Right lung (tissue), 5 donors: ENCODE results near the gene FBN1. TPM values are rescaled to one million over a fixed set of nuclear protein-coding genes. Genes with fewer than 3 reads are reported as not detected.

Experiments
- DNase-seq, 2 donors: peaks; one replicate each; pipeline ENCODE4 v3.0.0-alpha.2; 2013
- polyA plus RNA-seq, 5 donors: library from polyadenylated mRNA; unstranded; fragments of 120-200 nt; gene quantifications; one replicate each; pipeline versions ENCODE4 v1.2.1 to v1.2.3, GENCODE V29; 2013; ENCODE audit warnings: inconsistent platforms in 1 of 5, low replicate concordance in 1 of 5; ENCODE audit not compliant: insufficient read length in 5 of 5, insufficient read depth in 1 of 5

Gene FBN1
- polyA plus RNA-seq, 5 donors = 78.7 to 99.3 (median 85.4) TPM

- DNase-seq = no peak
Observed at GRCh38 chr15:48472756-48473155, 172.8 kb downstream of the FBN1 start.

GRCh38 chr15:48471073-48471472 lies 174.4 kb downstream of the FBN1 start:
- no peak for DNase-seq

GRCh38 chr15:48470096-48470495 lies 175.4 kb downstream of the FBN1 start:
- DNase-seq = no peak

GRCh38 chr15:48469681-48470080 lies 175.8 kb downstream of the FBN1 start:
- no peak for DNase-seq

- DNase-seq = no peak
Observed at GRCh38 chr15:48469271-48469670, 176.2 kb downstream of the FBN1 start.

- no peak for DNase-seq
Observed at GRCh38 chr15:48467801-48468200, 177.7 kb downstream of the FBN1 start.

- no peak for DNase-seq
Observed at GRCh38 chr15:48466820-48467219, 178.7 kb downstream of the FBN1 start.

GRCh38 chr15:48466079-48466478 lies 179.4 kb downstream of the FBN1 start:
- no peak for DNase-seq

GRCh38 chr15:48465410-48465809 lies 180.1 kb downstream of the FBN1 start:
- DNase-seq = no peak

- DNase-seq = no peak
Observed at GRCh38 chr15:48463366-48463880, 182.1 kb downstream of the FBN1 start.

- no peak for DNase-seq
Observed at GRCh38 chr15:48462688-48463087, 182.8 kb downstream of the FBN1 start.

- no peak for DNase-seq
Observed at GRCh38 chr15:48459571-48460442, 185.7 kb downstream of the FBN1 start.

- no peak for DNase-seq
Observed at GRCh38 chr15:48458876-48459275, 186.6 kb downstream of the FBN1 start.

- no peak for DNase-seq
Observed at GRCh38 chr15:48456134-48456533, 189.4 kb downstream of the FBN1 start.

- DNase-seq = no peak
Observed at GRCh38 chr15:48451736-48452135, 193.8 kb downstream of the FBN1 start.

- DNase-seq = no peak
Observed at GRCh38 chr15:48451241-48451640, 194.3 kb downstream of the FBN1 start.

GRCh38 chr15:48449734-48450133 lies 195.8 kb downstream of the FBN1 start:
- DNase-seq = no peak

- DNase-seq = no peak
Observed at GRCh38 chr15:48447657-48448056, 197.9 kb downstream of the FBN1 start.

GRCh38 chr15:48447058-48447457 lies 198.5 kb downstream of the FBN1 start:
- DNase-seq = no peak

GRCh38 chr15:48442011-48442410 lies 203.5 kb downstream of the FBN1 start:
- DNase-seq = no peak

- DNase-seq = peak; percentile 19 to 37
Observed at GRCh38 chr15:48440084-48440483, 205.4 kb downstream of the FBN1 start.

- no peak for DNase-seq
Observed at GRCh38 chr15:48437178-48437577, 208.3 kb downstream of the FBN1 start.

- no peak for DNase-seq
Observed at GRCh38 chr15:48435321-48435720, 210.2 kb downstream of the FBN1 start.
